Effector memory CD4-positive, alpha-beta T cell (primary cell): Measurements from ENCODE around the gene IL17C.

ENCODE experiments used
- DNase-seq, 3 donors: peaks; one replicate each; pipeline ENCODE4 v3.0.0-alpha.2; 2020
- H3K27ac ChIP-seq: 2 replicates; pipeline ENCODE4 v1.7.0; 2013; ENCODE audit warnings: mild to moderate bottlenecking, low read length, moderate library complexity; ENCODE audit not compliant: insufficient read depth, poor library complexity, severe bottlenecking
- H3K27me3 ChIP-seq: replicated peaks from 2 replicates; pipeline ENCODE4 v1.7.0; 2013; ENCODE audit warnings: mild to moderate bottlenecking, low read length; ENCODE audit not compliant: insufficient read depth, control insufficient read depth, poor library complexity, severe bottlenecking
- H3K36me3 ChIP-seq: 2 replicates; pipeline ENCODE4 v1.7.0; 2013; ENCODE audit warnings: mild to moderate bottlenecking, low read length, moderate library complexity; ENCODE audit not compliant: control insufficient read depth, insufficient read depth
- H3K4me1 ChIP-seq: 2 replicates; pipeline ENCODE4 v1.7.0; 2013; ENCODE audit warnings: low read length, mild to moderate bottlenecking; ENCODE audit not compliant: control insufficient read depth, insufficient read depth, poor library complexity, severe bottlenecking
- H3K4me3 ChIP-seq: 2 replicates; pipeline ENCODE4 v1.7.0; 2013; ENCODE audit warnings: low read length, low read depth, mild to moderate bottlenecking; ENCODE audit not compliant: insufficient read depth, poor library complexity, severe bottlenecking
- H3K9me3 ChIP-seq: 2 replicates; pipeline ENCODE4 v1.7.0; 2013; ENCODE audit warnings: mild to moderate bottlenecking, low read length, moderate library complexity; ENCODE audit not compliant: control insufficient read depth

The IL17C gene

GRCh38 chr16:88634141-88634993 is 4.0 kb upstream of the IL17C start:
- DNase-seq, result peak; percentile 20 to 33 (median 30)
- Histone ChIP-seq H3K27me3 (no peaks in the 10 kb centered on the region), H3K27ac (peak overlapping the region; percentile 49), H3K36me3 (peaks cover 23% of the 10 kb centered on the region), H3K9me3 (no peaks in the 10 kb centered on the region), H3K4me1 (peaks cover 34% of the 10 kb centered on the region), H3K4me3 (peak overlapping the region; percentile 73)

GRCh38 chr16:88634994-88635670 is 3.2 kb upstream of the IL17C start:
- Histone ChIP-seq H3K9me3 (no peaks in the 10 kb centered on the region), H3K27ac (peak overlapping the region; percentile 49), H3K27me3 (no peaks in the 10 kb centered on the region), H3K36me3 (peaks cover 15% of the 10 kb centered on the region), H3K4me1 (peaks cover 39% of the 10 kb centered on the region), H3K4me3 (peak overlapping the region; percentile 73)
- no peak for DNase-seq

- Histone ChIP-seq H3K27ac (no peak overlapping the region), H3K36me3 (peaks cover 11% of the 10 kb centered on the region), H3K27me3 (no peaks in the 10 kb centered on the region), H3K9me3 (no peaks in the 10 kb centered on the region), H3K4me1 (peaks cover 39% of the 10 kb centered on the region), H3K4me3 (no peak overlapping the region)
- no peak for DNase-seq
Observed at GRCh38 chr16:88635671-88636319, 2.6 kb upstream of the IL17C start.

GRCh38 chr16:88636488-88637265 is 1.7 kb upstream of the IL17C start:
- H3K36me3 ChIP-seq, result peaks cover 4% of the 10 kb centered on the region
- no peaks in the 10 kb centered on the region for H3K9me3 ChIP-seq
- H3K27me3 ChIP-seq, result no peaks in the 10 kb centered on the region
- DNase-seq, result no peak
- H3K4me3 ChIP-seq, result no peak overlapping the region
- peaks cover 39% of the 10 kb centered on the region for H3K4me1 ChIP-seq
- no peak overlapping the region for H3K27ac ChIP-seq

GRCh38 chr16:88639231-88640038 is 1.1 kb downstream of the IL17C start:
- H3K4me1 ChIP-seq, result peaks cover 27% of the 10 kb centered on the region
- H3K4me3 ChIP-seq, result no peak overlapping the region
- no peaks in the 10 kb centered on the region for H3K9me3 ChIP-seq
- no peak for DNase-seq
- H3K36me3 ChIP-seq, result peaks cover 7% of the 10 kb centered on the region
- H3K27me3 ChIP-seq, result no peaks in the 10 kb centered on the region
- H3K27ac ChIP-seq, result no peak overlapping the region

- peaks cover 22% of the 10 kb centered on the region for H3K4me1 ChIP-seq
- DNase-seq, result no peak
- peaks cover 10% of the 10 kb centered on the region for H3K36me3 ChIP-seq
- H3K27ac ChIP-seq, result no peak overlapping the region
- no peaks in the 10 kb centered on the region for H3K27me3 ChIP-seq
- no peaks in the 10 kb centered on the region for H3K9me3 ChIP-seq
- H3K4me3 ChIP-seq, result no peak overlapping the region
Observed at GRCh38 chr16:88640039-88640495, 1.7 kb downstream of the IL17C start.

GRCh38 chr16:88640498-88641247 is 2.3 kb downstream of the IL17C start:
- H3K27ac ChIP-seq, result no peak overlapping the region
- peaks cover 12% of the 10 kb centered on the region for H3K36me3 ChIP-seq
- peaks cover 19% of the 10 kb centered on the region for H3K4me1 ChIP-seq
- DNase-seq, result no peak
- no peaks in the 10 kb centered on the region for H3K27me3 ChIP-seq
- H3K4me3 ChIP-seq, result no peak overlapping the region
- H3K9me3 ChIP-seq, result no peaks in the 10 kb centered on the region

- Histone ChIP-seq H3K9me3 (no peaks in the 10 kb centered on the region), H3K27me3 (no peaks in the 10 kb centered on the region), H3K27ac (no peak overlapping the region), H3K4me1 (peaks cover 18% of the 10 kb centered on the region), H3K4me3 (no peak overlapping the region), H3K36me3 (peaks cover 12% of the 10 kb centered on the region)
- DNase-seq, result no peak
Observed at GRCh38 chr16:88642881-88643643, 4.7 kb downstream of the IL17C start.
